ENCODE data around the gene USO1.

- no peak for TF ChIP-seq POLR2AphosphoS5 (IDR thresholded peaks at IDR 0.05; ENCODE audit: low read depth, low read length)
- TF ChIP-seq TAF1 (IDR thresholded peaks at IDR 0.05; ENCODE audit: low read depth, low read length): no peak
- TF ChIP-seq POLR2A (IDR thresholded peaks at IDR 0.05; ENCODE audit: low read depth, low read length): no peak
Measured at GRCh38 chr4:75822416-75822815, 98.0 kb downstream of the USO1 start.
